CD4-positive, alpha-beta memory T cell (primary cell): ENCODE data around the gene GNAO1. TPM values are rescaled to one million over a fixed set of nuclear protein-coding genes. Genes with fewer than 3 reads are reported as not detected.

Experiments
- CTCF ChIA-PET: fragments of 350-600 bp; sonication (Branson Sonifier 250); formaldehyde crosslinking; loops from one replicate; lab custom pipeline; 2021; ENCODE audit warnings: inconsistent platforms; ENCODE audit not compliant: partially characterized antibody; lab: Charles Lee
- POLR2A ChIA-PET: fragments of 350-600 bp; sonication (Branson Sonifier 250); formaldehyde crosslinking; loops from one replicate; lab custom pipeline; 2021; ENCODE audit not compliant: partially characterized antibody; lab: Charles Lee
- DNase-seq, 5 donors: peaks; one replicate each; pipeline versions ENCODE4 v3.0.0 to v3.0.0-alpha.2; 2020 to 2022; ENCODE audit warnings: mixed read lengths in 1 of 5
- H3K27ac ChIP-seq: one replicate; pipeline ENCODE4 v1.7.0; 2013; ENCODE audit warnings: low read depth, low read length
- H3K27me3 ChIP-seq: 2 replicates; pipeline ENCODE4 v1.7.0; 2013; ENCODE audit warnings: mild to moderate bottlenecking, low read length, moderate library complexity; ENCODE audit not compliant: insufficient read depth
- H3K36me3 ChIP-seq: 2 replicates; pipeline ENCODE4 v1.7.0; 2013; ENCODE audit warnings: mild to moderate bottlenecking, low read length, moderate library complexity; ENCODE audit not compliant: insufficient read depth
- H3K4me1 ChIP-seq: 2 replicates; pipeline ENCODE4 v1.7.0; 2013; ENCODE audit warnings: mild to moderate bottlenecking, low read length, moderate library complexity; ENCODE audit not compliant: insufficient read depth
- H3K4me3 ChIP-seq, 2 donors: one replicate each; pipeline ENCODE4 v1.7.0; 2013; ENCODE audit warnings: low read length in 2 of 2, mild to moderate bottlenecking in 1 of 2
- H3K9me3 ChIP-seq, 2 donors: one replicate each; pipeline ENCODE4 v1.7.0; 2013; ENCODE audit warnings: low read length in 2 of 2, control low read depth in 1 of 2; ENCODE audit not compliant: control insufficient read depth in 1 of 2
- H3K27ac Mint-ChIP-seq, 7 donors: one replicate each; pipeline ENCODE4 v1.8.0; 2020 to 2021; ENCODE audit warnings: mixed read lengths in 7 of 7, mild to moderate bottlenecking in 6 of 7, inconsistent platforms in 3 of 7, moderate library complexity in 3 of 7
- H3K27me3 Mint-ChIP-seq, 2 donors: one replicate each; pipeline ENCODE4 v1.8.0; 2020 to 2021; ENCODE audit warnings: mixed read lengths in 2 of 2
- H3K36me3 Mint-ChIP-seq, 2 donors: one replicate each; pipeline ENCODE4 v1.8.0; 2020 to 2021; ENCODE audit warnings: mixed read lengths in 2 of 2, inconsistent platforms in 1 of 2, mild to moderate bottlenecking in 1 of 2
- H3K4me1 Mint-ChIP-seq, 4 donors: one replicate each; pipeline ENCODE4 v1.8.0; 2020 to 2021; ENCODE audit warnings: mixed read lengths in 4 of 4, mild to moderate bottlenecking in 1 of 4
- H3K4me3 Mint-ChIP-seq, 8 donors: one replicate each; pipeline ENCODE4 v1.8.0; 2020 to 2021; ENCODE audit warnings: mixed read lengths in 8 of 8, mild to moderate bottlenecking in 7 of 8, moderate library complexity in 6 of 8, inconsistent platforms in 3 of 8
- H3K9me3 Mint-ChIP-seq, 8 donors: one replicate each; pipeline ENCODE4 v1.8.0; 2020 to 2021; ENCODE audit warnings: mixed read lengths in 8 of 8, mild to moderate bottlenecking in 5 of 8, inconsistent platforms in 3 of 8, moderate library complexity in 1 of 8
- intact Hi-C: fragments of 100-400 bp; cut with micrococcal nuclease; formaldehyde crosslinking; loops from one replicate; pipeline ENCODE4 v1.15.1; 2023
- polyA plus RNA-seq, 2 donors: library from polyadenylated mRNA; unstranded; fragments of 300-500 nt; fragmentation: Illumina TruSeq; gene quantifications; one replicate each; pipeline ENCODE4 v1.2.3, GENCODE V29; 2021
- total RNA-seq, 2 experiments: library from RNA; stranded (reverse); gene quantifications; one replicate each; pipeline ENCODE4 v1.2.3, GENCODE V29; 2021

Gene GNAO1
- total and polyA plus RNA-seq, 4 experiments from 2014 or later: 1.5 to 10.8 (median 10.5) TPM; not detected in 1

GRCh38 chr16:56262148-56262547 is 70.9 kb downstream of the GNAO1 start:
- H3K4me3 ChIP-seq: peak overlapping the region; percentile 2 to 45

GRCh38 chr16:56262551-56263245 is 71.4 kb downstream of the GNAO1 start:
- Mint-ChIP-seq H3K9me3 (peaks cover 0 to 1% (median 0%) of the 10 kb centered on the region in 8 donors), H3K4me3 (peak overlapping the region; percentile 47 to 82 (median 65)), H3K27me3 (no peaks in the 10 kb centered on the region), H3K36me3 (no peaks in the 10 kb centered on the region), H3K27ac (peak overlapping the region; percentile 77 to 97 (median 89)), H3K4me1 (peaks cover 36 to 74% (median 52%) of the 10 kb centered on the region in 4 donors)
- Histone ChIP-seq H3K4me3 (no peak overlapping the region), H3K4me1 (peaks cover 59% of the 10 kb centered on the region), H3K27ac (peak overlapping the region; percentile 45), H3K27me3 (no peaks in the 10 kb centered on the region), H3K9me3 (no peaks in the 10 kb centered on the region), H3K36me3 (no peaks in the 10 kb centered on the region)
- ChIA-PET POLR2A (interaction anchor here (0.7 to 6.4 kb wide), 15 partner anchors 8 to 72 kb away, joined by 3 to 78 read pairs (median 6); partner anchors contain the start of gene GNAO1), CTCF (interaction anchor here (1.0 to 6.0 kb wide), 14 partner anchors 11 to 319 kb away, joined by 3 to 57 read pairs (median 6); no protein-coding TSS in a partner anchor)
- DNase-seq: no peak
- intact Hi-C loops: loop anchor here (1.0 to 5.0 kb wide), 3 partner anchors 17 to 60 kb away; no protein-coding TSS in a partner anchor

More at GRCh38 chr16:56262148-56262547, 70.9 kb downstream of the GNAO1 start:
- ChIA-PET POLR2A (interaction anchor here (0.7 to 6.4 kb wide), 17 partner anchors 9 to 71 kb away, joined by 3 to 78 read pairs (median 5); partner anchors contain the start of gene GNAO1), CTCF (interaction anchor here (1.0 to 6.0 kb wide), 13 partner anchors 11 to 317 kb away, joined by 3 to 57 read pairs (median 6); no protein-coding TSS in a partner anchor)
- H3K4me1 ChIP-seq: peaks cover 59% of the 10 kb centered on the region
- H3K27me3 ChIP-seq: no peaks in the 10 kb centered on the region
- no peaks in the 10 kb centered on the region for H3K9me3 ChIP-seq
- DNase-seq: peak; percentile 74 to 88 (median 84)
- H3K36me3 ChIP-seq: no peaks in the 10 kb centered on the region
- intact Hi-C loops: loop anchor here (1.0 to 5.0 kb wide), 3 partner anchors 17 to 60 kb away; no protein-coding TSS in a partner anchor
- Mint-ChIP-seq H3K4me1 (peaks cover 36 to 75% (median 52%) of the 10 kb centered on the region in 4 donors), H3K36me3 (no peaks in the 10 kb centered on the region), H3K9me3 (peaks cover 0 to 1% (median 0%) of the 10 kb centered on the region in 8 donors), H3K27me3 (no peaks in the 10 kb centered on the region), H3K4me3 (peak overlapping the region; percentile 47 to 82 (median 65)), H3K27ac (peak overlapping the region; percentile 77 to 97 (median 89))
- peak overlapping the region; percentile 45 for H3K27ac ChIP-seq

DNA sequence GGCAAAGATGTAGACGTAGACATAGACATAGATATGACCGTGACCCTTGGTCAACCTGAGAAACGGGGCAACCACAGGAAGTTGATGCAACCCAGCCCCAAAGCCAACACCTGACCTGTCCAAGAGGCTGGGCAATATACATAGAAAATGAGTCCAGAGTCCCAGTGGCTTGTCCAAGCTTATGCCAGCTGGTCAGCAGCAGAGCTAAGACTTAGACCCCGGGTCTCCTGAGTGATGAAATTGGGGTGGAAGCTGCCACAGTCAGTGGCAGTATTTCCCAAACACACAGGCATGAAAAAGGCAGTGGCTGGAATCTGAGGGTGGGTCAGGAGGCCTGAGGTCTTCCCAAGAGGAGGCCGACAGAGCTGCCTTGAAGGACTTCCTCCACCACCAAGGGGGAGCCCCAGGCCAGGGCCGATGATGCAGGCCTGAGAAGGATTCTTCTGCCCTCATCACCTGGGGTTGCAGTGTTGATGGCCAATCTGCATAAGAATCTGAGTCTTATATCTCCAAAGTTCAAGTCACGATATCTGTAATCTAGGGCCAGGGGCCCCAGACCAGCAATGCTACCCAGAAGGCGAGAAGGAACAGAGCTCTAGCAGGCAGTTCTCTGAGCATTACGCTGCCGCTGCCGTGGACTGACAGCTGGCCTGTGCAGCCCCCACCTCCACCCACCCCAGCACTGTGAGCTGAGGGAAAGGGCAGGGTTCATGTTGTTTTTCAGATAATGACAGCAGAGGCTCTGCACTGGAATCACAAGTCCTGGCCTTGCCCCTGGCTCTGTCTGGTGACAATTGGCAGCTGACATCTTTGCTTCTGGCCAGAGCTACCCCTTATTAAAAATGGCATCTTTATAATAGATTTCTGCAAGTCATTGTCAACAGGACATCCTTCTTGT is 72.7 kb downstream of the GNAO1 start:
- Histone ChIP-seq H3K4me3 (no peak overlapping the region), H3K36me3 (no peaks in the 10 kb centered on the region), H3K27ac (no peak overlapping the region), H3K27me3 (no peaks in the 10 kb centered on the region), H3K4me1 (peaks cover 59% of the 10 kb centered on the region), H3K9me3 (no peaks in the 10 kb centered on the region)
- ChIA-PET POLR2A (interaction anchor here (0.7 to 6.4 kb wide), 11 partner anchors 10 to 73 kb away, joined by 3 to 78 read pairs (median 6); partner anchors contain the start of gene GNAO1), CTCF (interaction anchor here (0.9 to 6.0 kb wide), 11 partner anchors 9 to 320 kb away, joined by 3 to 57 read pairs (median 4); no protein-coding TSS in a partner anchor)
- peak overlapping the region in 4 of 8 donors; percentile 13 to 75 (median 48) for H3K4me3 Mint-ChIP-seq
- no peak for DNase-seq
- H3K36me3 Mint-ChIP-seq: no peaks in the 10 kb centered on the region
- peaks cover 39 to 73% (median 52%) of the 10 kb centered on the region in 4 donors for H3K4me1 Mint-ChIP-seq
- intact Hi-C loops: loop anchor here (5.0 kb wide), 2 partner anchors 37 to 62 kb away; no protein-coding TSS in a partner anchor
- no peaks in the 10 kb centered on the region for H3K9me3 Mint-ChIP-seq
- H3K27me3 Mint-ChIP-seq: no peaks in the 10 kb centered on the region
- H3K27ac Mint-ChIP-seq: peak overlapping the region; percentile 77 to 97 (median 89)

DNA sequence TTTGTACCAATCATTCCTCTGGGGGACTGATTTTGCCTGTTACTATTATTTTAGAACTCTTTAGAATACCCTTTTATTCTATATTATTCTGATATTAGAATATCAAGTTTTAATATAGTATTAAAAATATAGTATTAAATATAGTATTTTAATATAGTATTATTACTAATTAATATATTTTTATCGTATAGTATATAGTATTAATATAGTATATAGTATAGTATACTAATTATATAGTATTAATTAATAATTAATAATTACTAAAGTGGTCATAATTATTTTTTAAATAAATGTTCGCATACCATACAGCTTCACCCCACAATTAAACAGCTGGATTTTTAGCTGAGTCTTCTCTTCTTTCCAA is 73.3 kb downstream of the GNAO1 start:
- Mint-ChIP-seq H3K27ac (peak overlapping the region in 6 of 7 donors; percentile 42 to 97 (median 77)), H3K36me3 (no peaks in the 10 kb centered on the region), H3K4me3 (peak overlapping the region in 1 of 8 donors; percentile 17), H3K27me3 (no peaks in the 10 kb centered on the region), H3K9me3 (no peaks in the 10 kb centered on the region), H3K4me1 (peaks cover 34 to 67% (median 50%) of the 10 kb centered on the region in 4 donors)
- H3K27ac ChIP-seq: no peak overlapping the region
- DNase-seq: no peak
- peaks cover 52% of the 10 kb centered on the region for H3K4me1 ChIP-seq
- no peaks in the 10 kb centered on the region for H3K36me3 ChIP-seq
- CTCF ChIA-PET: interaction anchor here (0.9 to 6.0 kb wide), 8 partner anchors 13 to 319 kb away, joined by 3 to 57 read pairs (median 6); no protein-coding TSS in a partner anchor
- intact Hi-C loops: loop anchor here (5.0 kb wide), 2 partner anchors 37 to 62 kb away; no protein-coding TSS in a partner anchor
- no peaks in the 10 kb centered on the region for H3K27me3 ChIP-seq
- no peaks in the 10 kb centered on the region for H3K9me3 ChIP-seq
- H3K4me3 ChIP-seq: no peak overlapping the region
- POLR2A ChIA-PET: interaction anchor here (0.7 to 6.4 kb wide), 6 partner anchors 14 to 74 kb away, joined by 3 to 78 read pairs (median 5); partner anchors contain the start of gene GNAO1

DNA sequence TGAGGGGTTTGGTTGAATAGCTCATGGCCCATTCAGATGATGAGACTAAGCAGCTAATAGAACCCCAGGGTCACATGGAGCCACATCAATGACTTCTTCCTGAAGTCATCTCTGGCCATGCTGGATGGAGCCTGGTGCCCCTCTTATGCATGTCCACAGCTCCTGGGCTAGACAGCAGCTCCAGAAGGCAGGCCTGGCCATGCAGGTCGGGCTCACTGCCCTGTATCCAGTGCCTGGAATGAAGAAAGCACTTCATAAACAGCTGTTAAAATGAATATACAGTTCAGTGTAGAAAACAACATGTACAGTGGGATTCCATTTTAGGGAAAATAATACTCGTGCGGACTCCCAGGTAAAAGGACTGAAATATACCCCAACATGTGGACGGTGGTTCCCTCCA is 73.9 kb downstream of the GNAO1 start:
- CTCF ChIA-PET: interaction anchor here (0.9 to 6.0 kb wide), 5 partner anchors 14 to 320 kb away, joined by 3 to 57 read pairs (median 26); no protein-coding TSS in a partner anchor
- intact Hi-C loops: no loop called here

GRCh38 chr16:56265746-56266145 is 74.5 kb downstream of the GNAO1 start:
- H3K27ac Mint-ChIP-seq: peak overlapping the region in 6 of 7 donors; percentile 12 to 59 (median 40)
- no peaks in the 10 kb centered on the region for H3K36me3 ChIP-seq

More for the DNA sequence above, 73.9 kb downstream of the GNAO1 start:
- peak overlapping the region in 1 of 8 donors; percentile 17 for H3K4me3 Mint-ChIP-seq
- H3K36me3 ChIP-seq: no peaks in the 10 kb centered on the region
- no peaks in the 10 kb centered on the region for H3K9me3 ChIP-seq
- H3K27me3 Mint-ChIP-seq: no peaks in the 10 kb centered on the region
- H3K4me3 ChIP-seq: no peak overlapping the region
- POLR2A ChIA-PET: interaction anchor here (0.6 to 6.4 kb wide), 5 partner anchors 14 to 359 kb away, joined by 3 to 78 read pairs (median 5); no protein-coding TSS in a partner anchor
- H3K36me3 Mint-ChIP-seq: no peaks in the 10 kb centered on the region
- H3K9me3 Mint-ChIP-seq: no peaks in the 10 kb centered on the region
- H3K4me1 Mint-ChIP-seq: peaks cover 35 to 61% (median 49%) of the 10 kb centered on the region in 4 donors
- H3K27me3 ChIP-seq: no peaks in the 10 kb centered on the region
- H3K4me1 ChIP-seq: peaks cover 46% of the 10 kb centered on the region
- H3K27ac Mint-ChIP-seq: peak overlapping the region in 6 of 7 donors; percentile 9 to 83 (median 60)
- DNase-seq: no peak
- H3K27ac ChIP-seq: no peak overlapping the region

More at GRCh38 chr16:56265746-56266145, 74.5 kb downstream of the GNAO1 start:
- no peak overlapping the region for H3K4me3 ChIP-seq
- no peak overlapping the region for H3K27ac ChIP-seq
- ChIA-PET POLR2A (interaction anchor here (0.6 to 6.4 kb wide), 3 partner anchors 13 to 358 kb away, joined by 4 to 78 read pairs (median 5); no protein-coding TSS in a partner anchor), CTCF (interaction anchor here (1.7 to 6.0 kb wide), 4 partner anchors 14 to 320 kb away, joined by 4 to 57 read pairs (median 38); no protein-coding TSS in a partner anchor)
- H3K36me3 Mint-ChIP-seq: no peaks in the 10 kb centered on the region
- peaks cover 36 to 56% (median 46%) of the 10 kb centered on the region in 4 donors for H3K4me1 Mint-ChIP-seq
- H3K9me3 ChIP-seq: no peaks in the 10 kb centered on the region
- peak overlapping the region in 2 of 8 donors; percentile 15 to 54 for H3K4me3 Mint-ChIP-seq
- no peak for DNase-seq
- H3K27me3 ChIP-seq: no peaks in the 10 kb centered on the region
- no peaks in the 10 kb centered on the region for H3K27me3 Mint-ChIP-seq
- peaks cover 0 to 1% (median 0%) of the 10 kb centered on the region in 8 donors for H3K9me3 Mint-ChIP-seq
- H3K4me1 ChIP-seq: peaks cover 42% of the 10 kb centered on the region
- intact Hi-C loops: no loop called here
